Hepatocyte (in vitro differentiated cells): ENCODE results near the gene ENOX1.

Experiments
- EZH2phosphoT487 ChIP-seq: fragments of 200-600 bp; sonication (generic); IDR thresholded peaks from one replicate; pipeline ENCODE4 v1.6.1; 2018; ENCODE audit warnings: antibody characterized with exemption, mild to moderate bottlenecking, low read depth, moderate library complexity; ENCODE audit not compliant: unreplicated experiment, severe bottlenecking
- TF ChIP-seq, protein P1 (sequence below): fragments of 200-600 bp; sonication (generic); IDR thresholded peaks from 2 replicates; pipeline ENCODE4 v1.5.1; 2016; ENCODE audit warnings: antibody characterized with exemption, mild to moderate bottlenecking; ENCODE audit not compliant: poor library complexity

- TF ChIP-seq, protein P1, sequence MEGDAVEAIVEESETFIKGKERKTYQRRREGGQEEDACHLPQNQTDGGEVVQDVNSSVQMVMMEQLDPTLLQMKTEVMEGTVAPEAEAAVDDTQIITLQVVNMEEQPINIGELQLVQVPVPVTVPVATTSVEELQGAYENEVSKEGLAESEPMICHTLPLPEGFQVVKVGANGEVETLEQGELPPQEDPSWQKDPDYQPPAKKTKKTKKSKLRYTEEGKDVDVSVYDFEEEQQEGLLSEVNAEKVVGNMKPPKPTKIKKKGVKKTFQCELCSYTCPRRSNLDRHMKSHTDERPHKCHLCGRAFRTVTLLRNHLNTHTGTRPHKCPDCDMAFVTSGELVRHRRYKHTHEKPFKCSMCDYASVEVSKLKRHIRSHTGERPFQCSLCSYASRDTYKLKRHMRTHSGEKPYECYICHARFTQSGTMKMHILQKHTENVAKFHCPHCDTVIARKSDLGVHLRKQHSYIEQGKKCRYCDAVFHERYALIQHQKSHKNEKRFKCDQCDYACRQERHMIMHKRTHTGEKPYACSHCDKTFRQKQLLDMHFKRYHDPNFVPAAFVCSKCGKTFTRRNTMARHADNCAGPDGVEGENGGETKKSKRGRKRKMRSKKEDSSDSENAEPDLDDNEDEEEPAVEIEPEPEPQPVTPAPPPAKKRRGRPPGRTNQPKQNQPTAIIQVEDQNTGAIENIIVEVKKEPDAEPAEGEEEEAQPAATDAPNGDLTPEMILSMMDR: no peak
- no peak for TF ChIP-seq EZH2phosphoT487
Measured at GRCh38 chr13:43246382-43246781, 540.4 kb downstream of the ENOX1 start.
